GM12892 (cell line): ENCODE results near the gene SCN9A.

Experiments
- POLR2A ChIP-seq: IDR thresholded peaks from 2 replicates; pipeline ENCODE4 v1.6.1; 2011; ENCODE audit warnings: low read depth, low read length, control low read depth
- POLR2AphosphoS5 ChIP-seq: IDR thresholded peaks from 2 replicates; pipeline ENCODE4 v1.6.1; 2011; ENCODE audit warnings: low read depth, low read length, control low read depth

DNA sequence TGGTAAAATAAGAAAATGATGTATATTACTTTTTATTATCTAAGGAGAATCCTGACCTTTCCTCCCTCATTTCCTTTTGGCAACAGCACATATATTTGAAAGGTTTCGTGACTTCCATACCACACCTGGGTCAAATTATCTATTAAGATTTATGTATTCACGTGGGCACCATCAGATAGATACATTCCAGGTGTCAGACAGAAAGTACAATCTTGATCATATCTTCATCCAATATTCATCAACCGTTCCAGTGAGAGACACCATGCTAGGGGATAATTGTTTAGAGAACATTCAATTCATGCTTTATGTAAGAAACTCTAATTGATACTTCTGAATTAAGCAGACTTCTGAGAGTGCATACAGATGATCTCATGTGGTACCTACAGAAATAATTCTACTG, 73.7 kb downstream of the SCN9A start:
- TF ChIP-seq POLR2A (no peak), POLR2AphosphoS5 (no peak)
